Smooth muscle cell (in vitro differentiated cells): ENCODE measurements around the gene DDX6. TPM values are rescaled to one million over a fixed set of nuclear protein-coding genes. Genes with fewer than 3 reads are reported as not detected.

ENCODE experiments used
- DNase-seq: peaks from one replicate; lab custom pipeline; 2025; ENCODE audit not compliant: unreplicated experiment; lab: John Stamatoyannopoulos, UW
- H2AFZ ChIP-seq: fragments of 200-600 bp; sonication (generic); 2 replicates; pipeline ENCODE4 v1.6.0; 2016; ENCODE audit warnings: antibody characterized with exemption, low read depth, mild to moderate bottlenecking
- H3F3A ChIP-seq: fragments of 200-600 bp; sonication (generic); 2 replicates; pipeline ENCODE4 v1.6.0; 2017; ENCODE audit warnings: antibody characterized with exemption, low read depth
- H3K27ac ChIP-seq: fragments of 200-600 bp; sonication (generic); 2 replicates; pipeline ENCODE4 v1.5.1; 2016; ENCODE audit warnings: low read depth, mild to moderate bottlenecking
- H3K27me3 ChIP-seq: fragments of 200-600 bp; sonication (generic); 2 replicates; pipeline ENCODE4 v1.6.1; 2016; ENCODE audit warnings: low read depth, mild to moderate bottlenecking
- H3K36me3 ChIP-seq: fragments of 200-600 bp; sonication (generic); 2 replicates; pipeline ENCODE4 v1.5.1; 2016; ENCODE audit warnings: low read depth
- H3K4me1 ChIP-seq: fragments of 200-600 bp; sonication (generic); 2 replicates; pipeline ENCODE4 v1.5.1; 2016; ENCODE audit warnings: low read depth
- H3K4me2 ChIP-seq: fragments of 200-600 bp; sonication (generic); 2 replicates; pipeline ENCODE4 v1.6.0; 2016; ENCODE audit warnings: mild to moderate bottlenecking
- H3K4me3 ChIP-seq: fragments of 200-600 bp; sonication (generic); 2 replicates; pipeline ENCODE4 v1.5.1; 2016; ENCODE audit warnings: mild to moderate bottlenecking
- H3K79me2 ChIP-seq: fragments of 200-600 bp; sonication (generic); 2 replicates; pipeline ENCODE4 v1.6.0; 2016; ENCODE audit warnings: low read depth, mild to moderate bottlenecking
- H3K9ac ChIP-seq: fragments of 200-600 bp; sonication (generic); 2 replicates; pipeline ENCODE4 v1.6.0; 2016; ENCODE audit warnings: low read depth
- H3K9me3 ChIP-seq: fragments of 200-600 bp; sonication (generic); replicated peaks from 2 replicates; pipeline ENCODE4 v1.5.1; 2016; ENCODE audit warnings: low read depth
- H4K20me1 ChIP-seq: fragments of 200-600 bp; sonication (generic); 2 replicates; pipeline ENCODE4 v1.6.0; 2016; ENCODE audit warnings: low read depth
- WGBS: methylation state at CpG from one replicate; pipeline ENCODE4 v1.1.7; 2016; ENCODE audit warnings: low lambda C conversion rate; 5-methylcytosine and 5-hydroxymethylcytosine counted together
- polyA plus RNA-seq: library from polyadenylated mRNA; unstranded; fragments of >200 nt; fragmentation: Nextera tagmentation; extraction: Ambion mirVana; gene quantifications from 2 replicates; pipeline ENCODE4 v1.2.1, GENCODE V29; 2016
- total RNA-seq: library from RNA; depleted of rRNA; stranded (reverse); fragments of >200 nt; gene quantifications from 2 replicates; pipeline ENCODE4 v1.2.3, GENCODE V29; 2014
- TF ChIP-seq, protein P1 (sequence below): fragments of 200-600 bp; sonication (generic); IDR thresholded peaks from 2 replicates; pipeline ENCODE4 v1.5.1; 2017; ENCODE audit warnings: borderline replicate concordance, mild to moderate bottlenecking, antibody characterized with exemption; ENCODE audit not compliant: insufficient read depth, poor library complexity, severe bottlenecking

Gene DDX6
- total and polyA plus RNA-seq, 2 experiments from 2014 or later = 17.9 to 187 TPM

DNA sequence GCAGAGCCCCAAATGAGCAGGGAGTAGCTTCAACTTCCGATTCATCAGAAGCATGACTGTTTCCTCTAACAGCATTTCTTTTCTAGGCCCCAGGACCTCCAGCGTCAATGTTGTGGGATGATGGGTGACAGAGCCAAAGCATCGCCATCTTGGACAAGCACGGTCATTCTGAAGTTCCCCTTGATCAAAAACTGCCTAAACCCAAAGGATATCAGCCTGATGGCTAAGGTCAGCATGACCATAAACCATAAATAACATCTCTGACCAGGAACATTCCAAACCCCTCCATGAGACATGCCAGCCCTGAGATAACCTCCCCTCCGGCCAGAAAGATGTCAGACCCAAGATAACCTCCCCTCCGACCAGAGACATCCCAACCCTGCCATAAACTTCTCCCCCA lies 82.7 kb downstream of the DDX6 start:
- Histone ChIP-seq H2AFZ (no peak overlapping the region), H4K20me1 (no peaks in the 10 kb centered on the region), H3K36me3 (no peaks in the 10 kb centered on the region), H3K9ac (no peak overlapping the region), H3K4me3 (no peak overlapping the region), H3K9me3 (no peaks in the 10 kb centered on the region), H3K4me1 (peaks cover 6% of the 10 kb centered on the region), H3K4me2 (no peak overlapping the region), H3K27me3 (no peaks in the 10 kb centered on the region), H3K79me2 (no peaks in the 10 kb centered on the region), H3F3A (no peaks in the 10 kb centered on the region), H3K27ac (no peak overlapping the region)
- DNase-seq = no peak
- 76% methylated on average over 6 of the region's 6 CpGs for WGBS
- TF ChIP-seq, protein P1, sequence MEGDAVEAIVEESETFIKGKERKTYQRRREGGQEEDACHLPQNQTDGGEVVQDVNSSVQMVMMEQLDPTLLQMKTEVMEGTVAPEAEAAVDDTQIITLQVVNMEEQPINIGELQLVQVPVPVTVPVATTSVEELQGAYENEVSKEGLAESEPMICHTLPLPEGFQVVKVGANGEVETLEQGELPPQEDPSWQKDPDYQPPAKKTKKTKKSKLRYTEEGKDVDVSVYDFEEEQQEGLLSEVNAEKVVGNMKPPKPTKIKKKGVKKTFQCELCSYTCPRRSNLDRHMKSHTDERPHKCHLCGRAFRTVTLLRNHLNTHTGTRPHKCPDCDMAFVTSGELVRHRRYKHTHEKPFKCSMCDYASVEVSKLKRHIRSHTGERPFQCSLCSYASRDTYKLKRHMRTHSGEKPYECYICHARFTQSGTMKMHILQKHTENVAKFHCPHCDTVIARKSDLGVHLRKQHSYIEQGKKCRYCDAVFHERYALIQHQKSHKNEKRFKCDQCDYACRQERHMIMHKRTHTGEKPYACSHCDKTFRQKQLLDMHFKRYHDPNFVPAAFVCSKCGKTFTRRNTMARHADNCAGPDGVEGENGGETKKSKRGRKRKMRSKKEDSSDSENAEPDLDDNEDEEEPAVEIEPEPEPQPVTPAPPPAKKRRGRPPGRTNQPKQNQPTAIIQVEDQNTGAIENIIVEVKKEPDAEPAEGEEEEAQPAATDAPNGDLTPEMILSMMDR = no peak

DNA sequence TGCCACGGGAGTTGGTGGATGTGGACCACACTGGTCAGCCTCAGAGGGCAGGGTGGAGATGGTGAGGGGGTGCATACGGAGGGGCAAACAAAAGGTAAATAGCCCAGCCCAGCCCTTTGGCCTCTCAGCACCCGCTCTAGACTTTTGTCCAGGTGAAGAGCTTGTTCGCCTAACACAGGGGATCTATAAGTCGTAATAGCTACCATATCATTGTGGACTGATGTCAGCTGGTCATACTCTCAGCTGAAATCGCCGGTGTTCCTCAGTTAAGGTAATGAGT lies 84.5 kb downstream of the DDX6 start:
- Histone ChIP-seq H3K36me3 (no peaks in the 10 kb centered on the region), H4K20me1 (no peaks in the 10 kb centered on the region), H3K27me3 (no peaks in the 10 kb centered on the region), H3K4me1 (peaks cover 6% of the 10 kb centered on the region), H3F3A (no peaks in the 10 kb centered on the region), H3K27ac (no peak overlapping the region), H3K4me3 (no peak overlapping the region), H3K4me2 (no peak overlapping the region), H2AFZ (no peak overlapping the region), H3K9me3 (no peaks in the 10 kb centered on the region), H3K79me2 (no peaks in the 10 kb centered on the region), H3K9ac (no peak overlapping the region)
- TF ChIP-seq, protein P1 = no peak
- 93% methylated on average over 7 of the region's 7 CpGs for WGBS
- no peak for DNase-seq

DNA sequence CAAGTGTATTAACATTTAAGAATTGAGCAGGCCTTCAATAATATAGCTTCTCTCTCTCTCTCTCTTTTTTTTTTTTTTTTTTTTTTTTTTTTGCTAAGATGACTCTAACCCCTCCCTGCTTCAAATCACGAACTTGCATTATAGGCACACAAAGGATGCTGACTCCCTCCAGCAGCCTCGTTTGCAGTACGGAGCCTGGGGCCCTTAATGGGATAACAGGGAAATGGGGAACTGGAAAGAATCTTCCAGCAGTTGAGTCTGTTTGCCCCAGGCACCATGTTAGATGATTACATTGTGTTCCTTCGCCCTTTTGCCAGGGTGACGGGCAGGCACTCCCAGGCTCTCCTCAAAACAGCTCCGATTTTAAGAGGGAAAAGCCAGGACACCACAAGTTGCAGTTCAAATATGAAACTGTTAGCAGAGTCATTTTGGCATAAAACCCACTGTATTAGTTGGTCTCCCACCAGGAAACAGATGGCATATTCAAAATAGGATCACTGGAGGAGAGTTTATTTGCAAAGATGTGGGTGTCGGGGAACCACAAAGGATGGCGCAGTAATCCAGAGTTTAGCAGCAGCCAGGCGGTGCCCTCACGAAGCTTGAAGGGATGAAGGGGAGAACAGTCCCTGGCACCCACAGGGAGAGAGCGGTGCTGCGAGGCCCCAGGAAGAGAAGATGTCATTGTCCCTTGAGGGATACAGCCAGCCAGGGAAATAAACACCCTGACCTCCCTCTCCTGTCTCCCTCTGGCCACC lies 85.0 kb downstream of the DDX6 start:
- no peak for DNase-seq
- no peak overlapping the region for H3K4me2 ChIP-seq
- TF ChIP-seq, protein P1 = no peak
- no peaks in the 10 kb centered on the region for H3K9me3 ChIP-seq
- no peak overlapping the region for H3K9ac ChIP-seq
- H3K79me2 ChIP-seq = no peaks in the 10 kb centered on the region
- no peaks in the 10 kb centered on the region for H3F3A ChIP-seq
- H4K20me1 ChIP-seq = no peaks in the 10 kb centered on the region
- no peak overlapping the region for H3K4me3 ChIP-seq
- H2AFZ ChIP-seq = no peak overlapping the region
- WGBS = 72% methylated on average over 12 of the region's 12 CpGs
- H3K27me3 ChIP-seq = no peaks in the 10 kb centered on the region
- H3K27ac ChIP-seq = no peak overlapping the region
- no peaks in the 10 kb centered on the region for H3K36me3 ChIP-seq
- peaks cover 6% of the 10 kb centered on the region for H3K4me1 ChIP-seq

DNA sequence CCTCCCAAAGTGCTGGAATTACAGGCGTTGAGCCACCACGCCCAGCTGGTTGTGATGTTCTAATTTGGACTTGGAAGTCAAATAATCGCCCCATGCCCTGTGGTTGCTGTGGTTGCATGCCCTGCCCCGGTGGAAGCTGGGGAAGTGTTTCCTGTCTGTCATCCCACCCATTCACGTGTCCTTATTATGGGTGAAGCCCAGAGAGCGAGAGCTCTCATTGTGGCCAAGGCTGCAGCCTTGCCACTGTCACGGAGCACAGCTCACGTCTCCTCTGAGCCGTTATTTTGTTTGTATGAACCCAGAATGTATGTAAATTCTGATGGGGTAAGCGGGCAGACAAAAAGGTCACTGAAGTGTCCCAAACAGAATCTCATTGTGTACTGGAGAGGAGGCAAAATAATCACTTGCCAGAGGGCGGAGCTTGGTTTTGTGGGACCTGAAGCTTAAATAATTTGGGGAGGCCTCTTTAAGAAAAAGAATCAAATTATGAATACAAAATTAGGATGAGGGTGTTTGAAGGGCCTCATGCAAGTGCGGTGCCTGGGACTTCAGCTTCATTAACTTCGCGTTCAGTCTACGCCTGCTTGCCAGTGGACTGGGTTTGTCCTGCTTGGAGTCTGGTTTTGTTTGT lies 85.7 kb downstream of the DDX6 start:
- Histone ChIP-seq H3K4me1 (peaks cover 6% of the 10 kb centered on the region), H3K27ac (no peak overlapping the region), H3K9me3 (no peaks in the 10 kb centered on the region), H3K9ac (no peak overlapping the region), H3K36me3 (no peaks in the 10 kb centered on the region), H2AFZ (no peak overlapping the region), H3K4me2 (no peak overlapping the region), H3F3A (no peaks in the 10 kb centered on the region), H3K4me3 (no peak overlapping the region), H3K27me3 (no peaks in the 10 kb centered on the region), H3K79me2 (no peaks in the 10 kb centered on the region), H4K20me1 (no peaks in the 10 kb centered on the region)
- TF ChIP-seq, protein P1 = no peak
- no peak for DNase-seq
- WGBS = 85% methylated on average over 15 of the region's 15 CpGs
